IMR-90 (cell line): ENCODE data around the gene LIPG. TPM values are rescaled to one million over a fixed set of nuclear protein-coding genes. Genes with fewer than 3 reads are reported as not detected.

Experiments
- ATAC-seq: fragments of 200-7000 bp; cut with Tn5 transposase; 2 replicates; pipeline ENCODE4 v1.9.1; 2020; ENCODE audit warnings: low read depth, mild to moderate bottlenecking, moderate library complexity
- BruUV-seq: library from RNA; stranded (reverse); fragments of 400-500 nt; replicated peaks from 2 replicates; lab custom pipeline; 2021; lab: Mats Ljungman, UMichigan
- CTCF ChIA-PET: fragments of 300-600 bp; formaldehyde crosslinking; extraction: SDS; loops from one replicate; lab custom pipeline; 2021; ENCODE audit warnings: antibody characterized with exemption; lab: Yijun Ruan, JAX
- POLR2A ChIA-PET: fragments of 300-600 bp; sonication (Branson Sonifier 250); formaldehyde crosslinking; loops from one replicate; lab custom pipeline; 2022; ENCODE audit warnings: antibody characterized with exemption; ENCODE audit not compliant: unreplicated experiment; lab: Charles Lee
- DNase-seq: peaks from one replicate; pipeline ENCODE4 v3.0.0; 2013
- H2AFZ ChIP-seq: replicated peaks from 2 replicates; pipeline ENCODE3; 2013; ENCODE audit warnings: low read length, mild to moderate bottlenecking; ENCODE audit not compliant: poor library complexity
- H2AK5ac ChIP-seq: 2 replicates; pipeline ENCODE4 v1.6.1; 2013; ENCODE audit warnings: low read depth, low read length, inconsistent platforms
- H2AK9ac ChIP-seq: replicated peaks from 2 replicates; pipeline ENCODE3; 2013; ENCODE audit warnings: mild to moderate bottlenecking, low read depth, low read length, moderate library complexity; ENCODE audit not compliant: poor library complexity
- H2BK120ac ChIP-seq: 2 replicates; pipeline ENCODE4 v1.6.1; 2013; ENCODE audit warnings: low read depth, low read length, inconsistent platforms
- H2BK15ac ChIP-seq: 3 replicates; pipeline ENCODE4 v1.6.1; 2013; ENCODE audit warnings: low read depth, low read length, inconsistent platforms
- H2BK20ac ChIP-seq: 2 replicates; pipeline ENCODE4 v1.6.1; 2013; ENCODE audit warnings: low read depth, mild to moderate bottlenecking, inconsistent platforms, low read length, moderate library complexity
- H2BK5ac ChIP-seq: 2 replicates; pipeline ENCODE4 v1.6.1; 2013; ENCODE audit warnings: mild to moderate bottlenecking, low read depth, low read length, inconsistent platforms; ENCODE audit not compliant: poor library complexity, severe bottlenecking
- H3K14ac ChIP-seq: replicated peaks from 2 replicates; pipeline ENCODE4 v1.6.1; 2013; ENCODE audit warnings: low read depth, low read length, inconsistent platforms
- H3K18ac ChIP-seq: 2 replicates; pipeline ENCODE4 v1.6.1; 2013; ENCODE audit warnings: low read depth, low read length, control low read depth
- H3K23ac ChIP-seq: 2 replicates; pipeline ENCODE4 v1.6.1; 2013; ENCODE audit warnings: low read depth, low read length, inconsistent platforms
- H3K27ac ChIP-seq: 2 replicates; pipeline ENCODE4 v1.5.1; 2013; ENCODE audit warnings: mild to moderate bottlenecking, control low read depth, low read length; ENCODE audit not compliant: insufficient read depth
- H3K27me3 ChIP-seq: 2 replicates; pipeline ENCODE4 v1.6.1; 2013; ENCODE audit warnings: low read length; ENCODE audit not compliant: control insufficient read depth, insufficient read depth
- H3K36me3 ChIP-seq: 2 replicates; pipeline ENCODE4 v1.6.1; 2013; ENCODE audit warnings: low read length, mixed read lengths; ENCODE audit not compliant: control insufficient read depth, insufficient read depth
- H3K4ac ChIP-seq: 2 replicates; pipeline ENCODE4 v1.6.1; 2013; ENCODE audit warnings: low read depth, low read length, inconsistent platforms
- H3K4me1 ChIP-seq: 2 replicates; pipeline ENCODE4 v1.6.1; 2013; ENCODE audit warnings: low read length, mixed read lengths; ENCODE audit not compliant: control insufficient read depth, insufficient read depth
- H3K4me2 ChIP-seq: 2 replicates; pipeline ENCODE4 v1.6.1; 2013; ENCODE audit warnings: low read depth, mild to moderate bottlenecking, control low read depth, low read length, moderate library complexity
- H3K4me3 ChIP-seq: 2 replicates; pipeline ENCODE4 v1.5.1; 2013; ENCODE audit warnings: low read depth, mild to moderate bottlenecking, control low read depth, low read length, moderate library complexity; ENCODE audit not compliant: insufficient read depth
- H3K56ac ChIP-seq: 2 replicates; pipeline ENCODE4 v1.6.1; 2013; ENCODE audit warnings: low read length, inconsistent platforms; ENCODE audit not compliant: insufficient read depth; ENCODE audit errors: extremely low read depth
- H3K79me1 ChIP-seq, 2 experiments: 2 replicates each; pipeline ENCODE4 v1.6.1; 2013; ENCODE audit warnings: low read length in 2 of 2, inconsistent platforms in 1 of 2, low read depth in 1 of 2
- H3K9ac ChIP-seq: 2 replicates; pipeline ENCODE4 v1.6.1; 2013; ENCODE audit warnings: low read depth, low read length, control low read depth
- H3K9me1 ChIP-seq: 2 replicates; pipeline ENCODE4 v1.6.1; 2013; ENCODE audit warnings: low read length, inconsistent platforms; ENCODE audit not compliant: insufficient read depth
- H3K9me3 ChIP-seq: 2 replicates; pipeline ENCODE4 v1.6.1; 2013; ENCODE audit warnings: low read length; ENCODE audit not compliant: control insufficient read depth, insufficient read depth
- H4K20me1 ChIP-seq: 2 replicates; pipeline ENCODE4 v1.6.1; 2013; ENCODE audit warnings: low read length, inconsistent platforms; ENCODE audit not compliant: insufficient read depth
- H4K5ac ChIP-seq: 2 replicates; pipeline ENCODE4 v1.6.1; 2013; ENCODE audit warnings: mild to moderate bottlenecking, low read depth, low read length, control low read depth
- H4K8ac ChIP-seq, 2 experiments: 2 replicates each; pipeline ENCODE4 v1.6.1; 2013; ENCODE audit warnings: low read depth in 2 of 2, low read length in 2 of 2, control low read depth in 1 of 2, inconsistent platforms in 1 of 2
- H4K91ac ChIP-seq: 2 replicates; pipeline ENCODE4 v1.6.1; 2013; ENCODE audit warnings: low read depth, low read length, inconsistent platforms; ENCODE audit not compliant: insufficient read depth
- BHLHE40 ChIP-seq: fragments of 150-350 bp; IDR thresholded peaks from 2 replicates; pipeline ENCODE4 v1.6.1; 2016; ENCODE audit warnings: mild to moderate bottlenecking, low read depth, low read length
- CEBPB ChIP-seq: IDR thresholded peaks from 2 replicates; pipeline ENCODE4 v1.6.1; 2012; ENCODE audit warnings: low read depth, low read length, improper control_type of control experiment
- CTCF ChIP-seq: conservative IDR thresholded peaks from 2 replicates; pipeline ENCODE4 v1.5.1; 2012; ENCODE audit warnings: mild to moderate bottlenecking, low read depth, low read length, improper control_type of control experiment
- ELK1 ChIP-seq: fragments of 150-350 bp; IDR thresholded peaks from 2 replicates; pipeline ENCODE4 v1.6.1; 2016; ENCODE audit warnings: low read depth, mild to moderate bottlenecking, low read length, moderate library complexity, borderline replicate concordance
- FOS ChIP-seq: fragments of 150-350 bp; IDR thresholded peaks from 2 replicates; pipeline ENCODE4 v1.6.1; 2016; ENCODE audit warnings: low read depth, low read length
- MAFK ChIP-seq: IDR thresholded peaks from 2 replicates; pipeline ENCODE4 v1.6.1; 2012; ENCODE audit warnings: low read depth, low read length, improper control_type of control experiment
- MAZ ChIP-seq: IDR thresholded peaks from 2 replicates; pipeline ENCODE4 v1.6.1; 2012; ENCODE audit warnings: low read depth, mild to moderate bottlenecking, low read length, improper control_type of control experiment, moderate library complexity, borderline replicate concordance
- MXI1 ChIP-seq: IDR thresholded peaks from 2 replicates; pipeline ENCODE4 v1.6.1; 2012; ENCODE audit warnings: low read depth, mild to moderate bottlenecking, low read length, moderate library complexity, borderline replicate concordance
- NFE2L2 ChIP-seq: fragments of 150-350 bp; IDR thresholded peaks from 2 replicates; pipeline ENCODE4 v1.6.1; 2016; ENCODE audit warnings: low read depth, mild to moderate bottlenecking, low read length
- RAD21 ChIP-seq: IDR thresholded peaks from 2 replicates; pipeline ENCODE4 v1.6.1; 2012; ENCODE audit warnings: low read length, improper control_type of control experiment
- RCOR1 ChIP-seq: IDR thresholded peaks from 2 replicates; pipeline ENCODE4 v1.6.1; 2012; ENCODE audit warnings: mild to moderate bottlenecking, low read length, improper control_type of control experiment; ENCODE audit not compliant: insufficient replicate concordance
- RFX5 ChIP-seq: IDR thresholded peaks from 2 replicates; pipeline ENCODE4 v1.8.0; 2012; ENCODE audit warnings: low read depth, mild to moderate bottlenecking, low read length, moderate library complexity
- SMC3 ChIP-seq: fragments of 150-350 bp; IDR thresholded peaks from 2 replicates; pipeline ENCODE4 v1.6.1; 2016; ENCODE audit warnings: low read depth, mild to moderate bottlenecking, antibody characterized with exemption, low read length, moderate library complexity
- WGBS, 2 experiments: methylation state at CpG; one replicate each; pipeline versions ENCODE4 v1.1.5 to v1.1.7; 2013; ENCODE audit warnings: missing lambda C conversion rate in 2 of 2; ENCODE audit not compliant: insufficient read length in 1 of 2; ENCODE audit errors: extremely low coverage in 2 of 2; 5-methylcytosine and 5-hydroxymethylcytosine counted together
- dilution Hi-C: fragments of 300-500 bp; cut with HindIII; formaldehyde crosslinking; loops from one replicate; pipeline ENCODE4 v1.14.3; 2018; ENCODE audit warnings: low sequenced_read_pairs; ENCODE audit not compliant: unreplicated experiment
- in situ Hi-C: fragments of 300-500 bp; cut with MboI; formaldehyde crosslinking; loops from 3 replicates; pipeline ENCODE4 v1.14.3; 2019; ENCODE audit warnings: low sequenced_read_pairs, inconsistent platforms, mixed read lengths
- intact Hi-C: fragments of 100-400 bp; cut with micrococcal nuclease; formaldehyde crosslinking; loops from 2 replicates; pipeline ENCODE4 v1.10.0; 2022
- polyA plus RNA-seq, 3 experiments: library from polyadenylated mRNA; depleted of rRNA; stranded (reverse); fragments of >200 nt; gene quantifications; 2 replicates each; pipeline ENCODE4 v1.2.3, GENCODE V29; 2012; ENCODE audit warnings: low replicate concordance in 1 of 3
- total RNA-seq: library from RNA; depleted of rRNA; stranded (reverse); fragments of >200 nt; gene quantifications from 2 replicates; pipeline ENCODE4 v1.2.3, GENCODE V29; 2012
- TF ChIP-seq, protein P1 (sequence below): fragments of 150-350 bp; IDR thresholded peaks from 2 replicates; pipeline ENCODE4 v1.6.1; 2017; ENCODE audit warnings: mild to moderate bottlenecking, antibody characterized with exemption, low read length, low read depth

The LIPG gene
- total and polyA plus RNA-seq, 2 of the 4 experiments (the other 2 are of a cell fraction), result under 0.01 to 0.14 TPM

GRCh38 chr18:49616618-49617328 lies 54.9 kb downstream of the LIPG start:
- Histone ChIP-seq H3K4me3 (no peak overlapping the region), H2BK20ac (no peak overlapping the region), H3K56ac (no peak overlapping the region), H3K4ac (no peak overlapping the region), H3K18ac (no peak overlapping the region), H2AK5ac (no peak overlapping the region), H2AFZ (no peak overlapping the region), H3K9me1 (no peaks in the 10 kb centered on the region), H2AK9ac (no peak overlapping the region), H4K20me1 (no peaks in the 10 kb centered on the region), H3K9me3 (no peaks in the 10 kb centered on the region), H2BK120ac (no peak overlapping the region), H4K8ac (no peak overlapping the region), H4K5ac (no peak overlapping the region), H3K4me2 (no peak overlapping the region), H3K27ac (no peak overlapping the region), H3K4me1 (no peaks in the 10 kb centered on the region), H3K27me3 (peaks cover 56% of the 10 kb centered on the region), H3K36me3 (no peaks in the 10 kb centered on the region), H2BK5ac (no peak overlapping the region), H3K79me1 (no peaks in the 10 kb centered on the region), H4K91ac (no peak overlapping the region), H3K9ac (no peak overlapping the region), H3K23ac (no peak overlapping the region), H3K14ac (no peak overlapping the region), H2BK15ac (no peak overlapping the region)
- no peak for TF ChIP-seq CEBPB
- TF ChIP-seq SMC3, result no peak
- no peak for TF ChIP-seq ELK1
- TF ChIP-seq RCOR1, result no peak
- no peak for TF ChIP-seq MAFK
- no peak for TF ChIP-seq NFE2L2
- no peak for TF ChIP-seq CTCF
- no peak for TF ChIP-seq MAZ
- TF ChIP-seq, protein P1, sequence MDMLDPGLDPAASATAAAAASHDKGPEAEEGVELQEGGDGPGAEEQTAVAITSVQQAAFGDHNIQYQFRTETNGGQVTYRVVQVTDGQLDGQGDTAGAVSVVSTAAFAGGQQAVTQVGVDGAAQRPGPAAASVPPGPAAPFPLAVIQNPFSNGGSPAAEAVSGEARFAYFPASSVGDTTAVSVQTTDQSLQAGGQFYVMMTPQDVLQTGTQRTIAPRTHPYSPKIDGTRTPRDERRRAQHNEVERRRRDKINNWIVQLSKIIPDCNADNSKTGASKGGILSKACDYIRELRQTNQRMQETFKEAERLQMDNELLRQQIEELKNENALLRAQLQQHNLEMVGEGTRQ, result no peak
- no peak for TF ChIP-seq FOS
- no peak for TF ChIP-seq MXI1
- no peak for TF ChIP-seq BHLHE40
- TF ChIP-seq RAD21, result no peak
- TF ChIP-seq RFX5, result no peak
- dilution Hi-C loops (no loop called here), intact Hi-C loops (no loop called here), in situ Hi-C loops (no loop called here)
- CTCF ChIA-PET, result no interaction called here
- no CpG with 5 or more reads among the region's 6 CpGs for WGBS, 2 experiments
- POLR2A ChIA-PET, result no interaction called here
- no TSS peak for BruUV-seq
- DNase-seq (no peak), ATAC-seq (no peak)
